ENCODE results near the gene FTO.

Gene FTO

DNA sequence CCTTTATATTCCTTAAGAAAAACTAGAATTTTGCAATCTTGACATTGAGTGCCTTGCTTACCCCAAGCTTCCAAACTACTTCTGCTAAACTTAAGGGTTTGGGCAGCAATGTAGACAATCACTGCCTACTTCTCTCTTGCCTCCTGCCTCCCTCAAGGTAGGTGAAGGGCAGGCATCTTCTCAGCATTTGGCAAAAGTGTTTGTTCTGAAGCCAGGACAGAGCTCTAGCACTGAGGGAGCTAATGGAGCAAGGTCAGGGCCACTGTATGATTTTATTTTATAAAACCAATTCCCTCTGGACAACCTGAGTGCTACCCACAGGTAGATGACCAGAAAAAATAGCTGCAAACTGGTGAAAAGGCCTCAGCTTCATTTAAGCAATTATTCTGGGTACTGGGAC lies 470.8 kb downstream of the FTO start:
- no peak overlapping the region for H3K27ac ChIP-seq
- DNase-seq (ENCODE audit: low spot score): no peak
- H3K4me3 ChIP-seq: no peak overlapping the region
- TF ChIP-seq, protein P1, sequence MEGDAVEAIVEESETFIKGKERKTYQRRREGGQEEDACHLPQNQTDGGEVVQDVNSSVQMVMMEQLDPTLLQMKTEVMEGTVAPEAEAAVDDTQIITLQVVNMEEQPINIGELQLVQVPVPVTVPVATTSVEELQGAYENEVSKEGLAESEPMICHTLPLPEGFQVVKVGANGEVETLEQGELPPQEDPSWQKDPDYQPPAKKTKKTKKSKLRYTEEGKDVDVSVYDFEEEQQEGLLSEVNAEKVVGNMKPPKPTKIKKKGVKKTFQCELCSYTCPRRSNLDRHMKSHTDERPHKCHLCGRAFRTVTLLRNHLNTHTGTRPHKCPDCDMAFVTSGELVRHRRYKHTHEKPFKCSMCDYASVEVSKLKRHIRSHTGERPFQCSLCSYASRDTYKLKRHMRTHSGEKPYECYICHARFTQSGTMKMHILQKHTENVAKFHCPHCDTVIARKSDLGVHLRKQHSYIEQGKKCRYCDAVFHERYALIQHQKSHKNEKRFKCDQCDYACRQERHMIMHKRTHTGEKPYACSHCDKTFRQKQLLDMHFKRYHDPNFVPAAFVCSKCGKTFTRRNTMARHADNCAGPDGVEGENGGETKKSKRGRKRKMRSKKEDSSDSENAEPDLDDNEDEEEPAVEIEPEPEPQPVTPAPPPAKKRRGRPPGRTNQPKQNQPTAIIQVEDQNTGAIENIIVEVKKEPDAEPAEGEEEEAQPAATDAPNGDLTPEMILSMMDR (IDR thresholded peaks at IDR 0.05): no peak

DNA sequence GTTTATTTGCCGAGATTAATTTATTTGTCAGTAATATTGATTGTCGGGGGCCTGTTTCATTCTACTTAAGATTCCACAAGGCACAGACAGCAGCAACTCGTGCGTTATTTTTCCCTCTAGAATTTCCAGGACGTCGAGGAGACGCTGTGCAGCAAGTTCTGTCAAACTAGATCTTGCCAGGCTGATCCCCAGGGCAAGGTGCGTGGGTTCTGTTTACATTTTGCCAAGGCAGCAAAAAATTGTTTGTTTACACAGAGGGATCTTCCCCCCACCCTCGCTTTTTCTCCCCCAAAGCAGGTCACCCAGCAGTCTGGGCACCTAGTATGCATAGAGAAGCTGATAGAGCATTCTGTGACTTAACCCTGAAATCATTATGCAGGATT lies 471.2 kb downstream of the FTO start:
- Histone ChIP-seq H3K27ac (no peak overlapping the region), H3K4me3 (no peak overlapping the region)
- no peak for DNase-seq (ENCODE audit: low spot score)
- TF ChIP-seq, protein P1 (IDR thresholded peaks at IDR 0.05): no peak

DNA sequence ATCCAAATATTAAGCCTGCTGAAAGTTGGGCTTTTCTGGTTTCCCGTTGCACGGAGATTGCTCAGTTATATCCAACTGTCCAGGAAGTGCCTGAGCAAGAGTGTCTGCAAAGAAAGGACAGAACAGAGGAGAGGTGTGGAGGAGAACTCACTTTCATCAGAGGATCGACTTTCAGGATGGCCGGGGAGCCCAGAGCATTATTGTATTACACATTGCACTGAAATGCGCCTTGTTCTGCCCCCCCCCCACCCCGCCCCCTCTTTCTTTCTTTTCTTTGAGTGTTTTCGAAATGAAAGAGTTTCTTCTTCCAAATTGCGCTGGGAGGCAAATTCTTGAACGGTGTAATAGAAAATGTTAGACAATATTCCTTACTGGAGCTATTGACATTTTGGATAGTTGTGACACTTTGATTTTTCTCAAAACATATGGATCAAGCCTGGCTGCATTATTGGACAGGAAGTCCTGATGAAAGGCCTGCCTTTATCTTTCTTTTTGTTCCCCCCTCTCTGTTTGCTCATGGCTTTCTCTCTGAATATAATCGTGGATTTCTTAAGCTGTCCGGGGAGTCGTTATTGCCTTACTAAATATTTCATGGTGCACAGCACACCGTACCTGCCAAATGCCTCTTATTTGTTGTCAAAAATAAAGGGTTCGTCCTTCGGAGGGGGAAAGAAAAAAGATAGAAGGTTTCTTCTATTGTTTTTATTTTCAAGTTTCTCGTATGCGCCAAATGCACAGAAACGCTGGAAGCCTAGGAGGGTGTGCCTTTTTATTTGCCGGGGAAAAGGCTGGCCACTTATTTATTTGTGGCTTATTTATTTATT lies 471.8 kb downstream of the FTO start:
- H3K4me3 ChIP-seq: peak overlapping the region; percentile 0
- no peak overlapping the region for H3K27ac ChIP-seq
- TF ChIP-seq, protein P1 (IDR thresholded peaks at IDR 0.05): no peak
- no peak for DNase-seq (ENCODE audit: low spot score)

DNA sequence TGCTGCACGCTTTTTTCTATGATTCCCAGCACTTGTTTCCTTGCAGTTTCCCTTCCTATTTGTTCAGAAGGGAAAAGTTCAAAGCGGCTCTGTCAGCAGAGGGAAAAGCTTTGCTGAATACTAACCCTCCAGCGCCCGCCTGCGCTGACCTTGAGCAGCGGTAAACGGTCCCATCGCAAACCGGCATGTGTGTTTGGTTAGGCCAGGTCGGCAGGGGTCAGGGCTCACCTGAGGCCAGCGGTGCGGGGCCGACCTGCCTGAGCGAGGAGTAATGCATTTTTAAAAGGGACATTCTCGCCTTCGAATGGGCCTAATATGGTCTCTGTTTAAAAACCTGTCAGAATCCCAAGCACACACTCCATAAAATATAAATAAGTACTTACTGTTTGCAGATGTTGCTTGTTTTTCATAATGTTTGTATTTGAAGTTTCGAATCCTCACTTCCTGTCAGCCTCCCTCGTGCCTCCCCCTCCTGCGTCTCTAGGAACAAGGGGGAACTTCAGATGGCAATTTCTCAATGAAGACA lies 472.5 kb downstream of the FTO start:
- Histone ChIP-seq H3K27ac (no peak overlapping the region), H3K4me3 (no peak overlapping the region)
- TF ChIP-seq, protein P1 (IDR thresholded peaks at IDR 0.05): no peak
- no peak for DNase-seq (ENCODE audit: low spot score)

DNA sequence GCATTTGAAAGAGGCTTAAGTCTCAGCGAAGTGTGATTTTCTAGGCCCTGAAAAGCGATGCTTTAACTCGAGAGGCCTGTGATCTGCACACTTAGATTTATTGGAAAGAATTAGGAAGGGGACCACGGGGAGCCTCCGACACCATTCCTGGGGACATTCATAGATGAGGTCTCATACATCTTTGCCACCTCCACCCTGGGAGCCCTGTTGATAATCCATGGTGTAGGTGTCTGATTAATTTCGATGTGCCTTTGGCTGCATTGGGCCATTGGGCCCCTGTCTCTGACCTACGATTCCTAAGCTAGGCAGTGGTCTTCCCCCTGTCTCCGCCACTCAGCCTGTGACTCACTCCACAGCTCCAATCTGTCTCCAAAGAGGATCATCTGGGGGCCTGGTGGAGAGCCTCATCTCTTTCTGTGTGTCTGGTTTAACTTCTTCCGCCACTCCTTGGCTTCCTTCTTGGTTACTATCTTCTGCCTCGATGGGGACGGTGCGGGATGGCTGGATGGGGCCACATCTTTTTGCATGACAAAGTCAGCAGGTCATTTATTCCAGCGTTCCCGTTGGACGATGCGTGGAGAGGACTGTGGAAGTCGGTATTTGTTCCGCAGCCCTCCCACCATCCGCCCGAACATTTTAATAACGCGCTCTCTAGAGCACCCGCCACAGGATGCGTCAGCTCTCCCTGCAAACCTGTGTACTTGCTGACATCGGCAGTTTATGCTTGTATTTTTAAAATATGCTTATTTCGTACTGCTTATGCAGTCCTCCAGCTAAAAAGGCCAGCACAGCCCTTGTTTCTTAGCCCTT lies 473.3 kb downstream of the FTO start:
- Histone ChIP-seq H3K4me3 (no peak overlapping the region), H3K27ac (no peak overlapping the region)
- DNase-seq (ENCODE audit: low spot score): no peak
- TF ChIP-seq, protein P1 (IDR thresholded peaks at IDR 0.05): no peak

DNA sequence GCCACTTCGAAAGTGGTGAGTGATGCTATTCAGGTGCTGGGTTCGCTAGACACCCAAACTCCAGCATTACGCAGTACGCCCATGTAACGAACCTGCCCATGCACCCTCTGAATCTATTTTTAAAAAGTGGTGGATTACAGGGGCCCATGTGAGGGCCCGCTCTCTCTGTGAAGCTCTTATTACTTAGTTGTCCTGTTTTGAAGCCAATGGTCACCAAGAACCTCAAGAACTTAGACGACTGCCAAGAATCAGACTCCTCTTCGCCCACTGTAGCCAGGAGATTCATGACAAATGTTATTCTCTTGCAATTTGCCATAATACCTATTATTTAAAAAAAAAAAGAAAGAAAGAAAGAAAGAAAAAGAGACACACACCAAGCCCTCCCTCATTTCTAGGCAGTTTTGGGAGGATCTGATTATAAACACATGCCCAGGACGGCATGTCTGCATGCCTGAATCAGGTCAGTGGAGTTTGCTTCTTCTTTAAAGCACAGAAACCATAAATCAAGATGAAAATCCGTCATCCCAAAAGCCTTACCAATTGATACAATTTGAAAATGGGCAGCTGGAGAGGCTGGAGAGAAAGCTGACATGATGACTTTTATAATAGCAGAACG lies 474.0 kb downstream of the FTO start:
- TF ChIP-seq, protein P1 (IDR thresholded peaks at IDR 0.05): no peak
- no peak for DNase-seq (ENCODE audit: low spot score)
- H3K4me3 ChIP-seq: no peak overlapping the region
- H3K27ac ChIP-seq: no peak overlapping the region
